ENCODE data around the gene CNOT8. TPM values are rescaled to one million over a fixed set of nuclear protein-coding genes. Genes with fewer than 3 reads are reported as not detected.

Gene CNOT8
- total RNA-seq, 2 donors from 2014 or later = 19.8 to 32.4 TPM

DNA sequence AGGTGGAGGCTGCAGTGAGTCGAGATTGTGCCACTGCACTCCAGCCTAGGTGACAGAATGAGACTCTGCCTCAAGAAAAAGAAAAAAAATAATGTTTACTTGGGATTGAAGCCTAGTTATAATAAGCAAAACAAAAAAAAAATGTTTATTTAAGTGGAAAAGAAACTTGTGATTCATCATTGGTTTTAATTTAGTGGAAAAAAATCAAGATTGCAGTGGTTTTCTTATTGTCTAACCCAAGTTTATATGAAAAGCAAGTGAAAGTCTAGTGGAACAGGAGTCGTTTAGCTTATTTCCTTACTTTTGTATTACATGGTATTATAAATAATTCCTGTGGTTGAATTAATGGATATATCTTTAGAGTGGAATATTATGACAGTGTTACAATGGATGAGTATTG, 8.4 kb downstream of the CNOT8 start:
- no peak overlapping the region for H3K4me3 ChIP-seq
- no peak for ATAC-seq
- DNase-seq = no peak
- H3K36me3 ChIP-seq (replicated peaks in 1 of 2; ENCODE audit: insufficient read depth in 1 of 2, low read depth in 2 of 2) = peaks cover 0 to 12% of the 10 kb centered on the region in 2 donors
- H3K27ac ChIP-seq = no peak overlapping the region
- H3K27me3 ChIP-seq = no peaks in the 10 kb centered on the region
- no peaks in the 10 kb centered on the region for H3K9me3 ChIP-seq
- peaks cover 13% of the 10 kb centered on the region for H3K4me1 ChIP-seq
- 70 to 88% methylated on average over 2 of the region's 2 CpGs for WGBS, 2 donors
- TF ChIP-seq CTCF (IDR thresholded peaks at IDR 0.05) (no peak), POLR2A (IDR thresholded peaks at IDR 0.05) (no peak)
- intact Hi-C loops (cut with DNase I) = no loop called here

- Histone ChIP-seq H3K27me3 (no peaks in the 10 kb centered on the region), H3K4me3 (no peak overlapping the region), H3K27ac (no peak overlapping the region), H3K36me3 (replicated peaks in 1 of 2; ENCODE audit: insufficient read depth in 1 of 2, low read depth in 2 of 2) (peaks cover 0 to 23% of the 10 kb centered on the region in 2 donors), H3K9me3 (no peaks in the 10 kb centered on the region), H3K4me1 (peaks cover 6% of the 10 kb centered on the region)
- peak in 2 of 4 donors; percentile 14 to 21 for DNase-seq
- TF ChIP-seq CTCF (IDR thresholded peaks at IDR 0.05) (no peak), POLR2A (IDR thresholded peaks at IDR 0.05) (no peak)
- ATAC-seq = peak; percentile 35
- intact Hi-C loops (cut with DNase I) = no loop called here
- 87 to 88% methylated on average over 5 of the region's 5 CpGs for WGBS, 2 donors
Observed at GRCh38 chr5:154868702-154869101, 10.3 kb downstream of the CNOT8 start.

DNA sequence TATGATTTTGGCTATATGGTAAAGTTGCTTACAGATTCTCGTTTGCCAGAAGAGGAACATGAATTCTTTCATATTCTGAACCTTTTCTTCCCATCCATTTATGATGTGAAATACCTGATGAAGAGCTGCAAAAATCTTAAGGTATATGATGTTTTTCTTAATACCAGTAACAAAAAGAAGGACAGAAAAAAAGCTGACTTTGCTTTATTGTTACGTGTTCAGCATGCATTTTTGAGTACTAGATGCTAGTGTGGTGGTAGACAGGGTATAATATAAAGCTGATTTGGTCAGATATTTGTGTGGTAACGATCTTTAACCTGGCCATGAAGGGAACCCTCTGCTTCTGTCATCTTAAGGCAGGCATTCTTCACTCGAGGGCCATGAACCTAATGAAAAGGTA, 13.3 kb downstream of the CNOT8 start:
- no peak for ATAC-seq
- intact Hi-C loops (cut with DNase I) = no loop called here
- Histone ChIP-seq H3K27ac (no peak overlapping the region), H3K4me1 (no peaks in the 10 kb centered on the region), H3K27me3 (no peaks in the 10 kb centered on the region), H3K9me3 (no peaks in the 10 kb centered on the region), H3K4me3 (no peak overlapping the region), H3K36me3 (replicated peaks in 1 of 2; ENCODE audit: insufficient read depth in 1 of 2, low read depth in 2 of 2) (peaks cover 6 to 34% of the 10 kb centered on the region in 2 donors)
- DNase-seq = no peak
- TF ChIP-seq POLR2A (IDR thresholded peaks at IDR 0.05) (no peak), CTCF (IDR thresholded peaks at IDR 0.05) (no peak)
- WGBS, 2 donors = 85 to 88% methylated on average over 4 of the region's 4 CpGs

GRCh38 chr5:154873791-154874331, 15.4 kb downstream of the CNOT8 start:
- WGBS, 2 donors = 81 to 84% methylated on average over 5 of the region's 5 CpGs

More at GRCh38 chr5:154873791-154874331, 15.4 kb downstream of the CNOT8 start:
- no peak for DNase-seq
- H3K36me3 ChIP-seq (replicated peaks in 1 of 2; ENCODE audit: insufficient read depth in 1 of 2, low read depth in 2 of 2) = peaks cover 6 to 34% of the 10 kb centered on the region in 2 donors
- no peaks in the 10 kb centered on the region for H3K27me3 ChIP-seq
- intact Hi-C loops (cut with DNase I) = no loop called here
- H3K27ac ChIP-seq = no peak overlapping the region
- no peak for ATAC-seq
- H3K4me1 ChIP-seq = no peaks in the 10 kb centered on the region
- no peak for TF ChIP-seq POLR2A (IDR thresholded peaks at IDR 0.05)
- no peak for TF ChIP-seq CTCF (IDR thresholded peaks at IDR 0.05)
- peaks cover 0 to 9% (median 0%) of the 10 kb centered on the region in 3 donors for H3K9me3 ChIP-seq
- no peak overlapping the region for H3K4me3 ChIP-seq

Data from body of pancreas (tissue), 4 donors.